Retinal pigment epithelial cell (primary cell): Measurements from ENCODE around the gene MAP3K2.

Source experiments
- DNase-seq: peaks from one replicate; pipeline ENCODE4 v3.0.0-alpha.2; 2010; ENCODE audit warnings: low read depth
- H3K4me3 ChIP-seq: 2 replicates; pipeline ENCODE4 v1.5.1; 2011; ENCODE audit warnings: mild to moderate bottlenecking, low read length, control low read depth, moderate library complexity
- TF ChIP-seq, protein P1 (sequence below): conservative IDR thresholded peaks from 2 replicates; pipeline ENCODE4 v1.5.1; 2011; ENCODE audit warnings: low read depth, low read length, control low read depth, inconsistent platforms

MAP3K2 gene

GRCh38 chr2:127428057-127428814 is 40.5 kb upstream of the MAP3K2 start:
- TF ChIP-seq, protein P1, sequence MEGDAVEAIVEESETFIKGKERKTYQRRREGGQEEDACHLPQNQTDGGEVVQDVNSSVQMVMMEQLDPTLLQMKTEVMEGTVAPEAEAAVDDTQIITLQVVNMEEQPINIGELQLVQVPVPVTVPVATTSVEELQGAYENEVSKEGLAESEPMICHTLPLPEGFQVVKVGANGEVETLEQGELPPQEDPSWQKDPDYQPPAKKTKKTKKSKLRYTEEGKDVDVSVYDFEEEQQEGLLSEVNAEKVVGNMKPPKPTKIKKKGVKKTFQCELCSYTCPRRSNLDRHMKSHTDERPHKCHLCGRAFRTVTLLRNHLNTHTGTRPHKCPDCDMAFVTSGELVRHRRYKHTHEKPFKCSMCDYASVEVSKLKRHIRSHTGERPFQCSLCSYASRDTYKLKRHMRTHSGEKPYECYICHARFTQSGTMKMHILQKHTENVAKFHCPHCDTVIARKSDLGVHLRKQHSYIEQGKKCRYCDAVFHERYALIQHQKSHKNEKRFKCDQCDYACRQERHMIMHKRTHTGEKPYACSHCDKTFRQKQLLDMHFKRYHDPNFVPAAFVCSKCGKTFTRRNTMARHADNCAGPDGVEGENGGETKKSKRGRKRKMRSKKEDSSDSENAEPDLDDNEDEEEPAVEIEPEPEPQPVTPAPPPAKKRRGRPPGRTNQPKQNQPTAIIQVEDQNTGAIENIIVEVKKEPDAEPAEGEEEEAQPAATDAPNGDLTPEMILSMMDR: no peak

DNA sequence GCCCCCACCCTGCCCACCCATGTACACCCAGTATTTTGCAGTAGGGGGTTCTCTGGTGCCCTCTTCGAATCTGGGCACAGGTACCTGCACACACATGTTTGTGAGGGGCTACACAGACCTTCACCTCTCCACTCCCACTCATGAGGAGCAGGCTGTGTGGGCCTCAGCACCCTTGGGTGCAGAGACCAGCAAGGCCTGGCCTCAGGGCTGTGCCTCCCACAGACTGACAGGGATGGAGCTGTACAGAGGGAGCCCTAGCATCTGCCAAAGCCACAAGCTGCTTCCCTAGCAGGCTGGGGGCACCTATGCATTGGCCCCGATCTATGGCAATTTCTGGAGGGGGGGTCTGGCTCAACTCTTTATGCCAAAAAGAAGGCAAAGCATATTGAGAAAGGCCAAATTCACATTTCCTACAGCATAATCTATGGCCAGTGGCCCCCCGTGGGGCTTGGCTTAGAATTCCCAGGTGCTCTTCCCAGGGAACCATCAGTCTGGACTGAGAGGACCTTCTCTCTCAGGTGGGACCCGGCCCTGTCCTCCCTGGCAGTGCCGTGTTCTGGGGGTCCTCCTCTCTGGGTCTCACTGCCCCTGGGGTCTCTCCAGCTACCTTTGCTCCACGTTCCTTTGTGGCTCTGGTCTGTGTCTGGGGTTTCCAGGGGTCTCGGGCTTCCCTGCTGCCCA is 39.7 kb upstream of the MAP3K2 start:
- TF ChIP-seq, protein P1: no peak
- DNase-seq: no peak
- no peak overlapping the region for H3K4me3 ChIP-seq

More at GRCh38 chr2:127428057-127428814, 40.5 kb upstream of the MAP3K2 start:
- no peak overlapping the region for H3K4me3 ChIP-seq
- DNase-seq: no peak

DNA sequence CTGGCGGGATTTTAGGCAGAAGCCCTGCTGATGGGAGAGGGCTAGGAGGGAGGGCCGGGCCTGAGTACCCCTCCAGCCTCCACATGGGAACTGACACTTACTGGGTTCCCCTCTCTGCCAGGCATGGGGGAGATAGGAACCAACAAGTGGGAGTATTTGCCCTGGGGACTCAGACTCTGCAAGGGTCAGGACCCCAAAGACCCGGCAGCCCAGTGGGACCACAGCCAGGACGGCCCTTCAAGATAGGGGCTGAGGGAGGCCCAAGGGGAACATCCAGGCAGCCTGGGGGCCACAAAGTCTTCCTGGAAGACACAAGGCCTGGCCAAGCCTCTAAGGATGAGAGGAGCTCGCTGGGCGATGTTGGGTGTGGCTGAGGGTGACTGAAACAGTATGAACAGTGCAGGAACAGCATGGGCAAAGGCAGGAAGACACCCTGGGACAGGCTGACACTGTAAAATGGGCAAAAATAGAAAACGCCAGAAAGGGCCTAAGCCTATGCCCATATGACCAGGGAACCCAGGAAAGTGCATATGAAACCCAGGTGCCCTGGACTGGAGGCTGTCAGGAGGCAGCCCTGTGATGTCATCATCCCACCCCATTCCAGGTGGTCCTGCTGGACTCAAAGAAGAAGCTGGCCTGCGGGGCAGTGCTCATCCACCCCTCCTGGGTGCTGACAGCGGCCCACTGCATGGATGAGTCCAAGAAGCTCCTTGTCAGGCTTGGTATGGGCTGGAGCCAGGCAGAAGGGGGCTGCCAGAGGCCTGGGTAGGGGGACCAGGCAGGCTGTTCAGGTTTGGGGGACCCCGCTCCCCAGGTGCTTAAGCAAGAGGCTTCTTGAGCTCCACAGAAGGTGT is 39.0 kb upstream of the MAP3K2 start:
- H3K4me3 ChIP-seq: no peak overlapping the region
- no peak for DNase-seq
- TF ChIP-seq, protein P1: no peak

GRCh38 chr2:127425540-127426490 is 38.0 kb upstream of the MAP3K2 start:
- TF ChIP-seq, protein P1: no peak
- H3K4me3 ChIP-seq: no peak overlapping the region
- no peak for DNase-seq

GRCh38 chr2:127424598-127425520 is 37.1 kb upstream of the MAP3K2 start:
- TF ChIP-seq, protein P1: no peak
- H3K4me3 ChIP-seq: no peak overlapping the region
- DNase-seq: no peak
